Stomach (tissue), 4 donors: ENCODE measurements around the gene CDRT4.

Source experiments
- EP300 ChIP-seq: sonication (generic); formaldehyde crosslinking; IDR thresholded peaks from one replicate; pipeline ENCODE4 v1.6.1; 2017; ENCODE audit warnings: antibody characterized with exemption
- POLR2A ChIP-seq, 4 donors: fragments of 450-650 bp; IDR thresholded peaks; one replicate each; pipeline ENCODE4 v1.6.1; 2016; ENCODE audit warnings: antibody characterized with exemption in 4 of 4, control low read depth in 2 of 4, mild to moderate bottlenecking in 1 of 4, moderate library complexity in 1 of 4
- POLR2AphosphoS5 ChIP-seq, 3 donors: sonication (generic); formaldehyde crosslinking; IDR thresholded peaks; one replicate each; pipeline ENCODE4 v1.6.1; 2016; ENCODE audit warnings: antibody characterized with exemption in 3 of 3
- TF ChIP-seq, protein P1 (sequence below), 7 experiments: fragments of 450-650 bp in 4 of 7; fragments of 200-600 bp in 3 of 7; sonication (generic) in 3 of 7; IDR thresholded peaks; one replicate each; pipeline ENCODE4 v1.5.1; 2016 to 2019; ENCODE audit warnings: antibody characterized with exemption in 7 of 7, control low read depth in 2 of 7, mild to moderate bottlenecking in 1 of 7

DNA sequence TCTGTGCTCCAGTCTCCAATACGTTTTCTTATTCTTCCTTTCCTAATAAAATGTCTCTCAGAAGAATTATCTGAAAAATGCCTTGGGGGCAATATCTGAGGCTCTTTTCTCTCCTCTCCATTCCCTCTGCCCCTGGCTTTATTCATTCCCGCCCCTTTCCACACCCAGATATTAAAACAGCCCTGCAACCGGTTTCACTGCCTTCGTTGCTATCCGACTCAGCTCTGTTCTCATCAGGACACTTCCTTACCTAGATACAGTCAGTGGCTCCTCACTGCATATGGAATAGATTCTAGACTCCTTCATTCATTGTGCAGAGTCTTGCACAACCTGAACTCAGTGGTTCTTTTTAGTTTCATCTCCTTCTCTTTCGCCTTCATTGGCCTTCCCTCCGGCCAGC lies 74.0 kb downstream of the CDRT4 start:
- TF ChIP-seq, protein P1, sequence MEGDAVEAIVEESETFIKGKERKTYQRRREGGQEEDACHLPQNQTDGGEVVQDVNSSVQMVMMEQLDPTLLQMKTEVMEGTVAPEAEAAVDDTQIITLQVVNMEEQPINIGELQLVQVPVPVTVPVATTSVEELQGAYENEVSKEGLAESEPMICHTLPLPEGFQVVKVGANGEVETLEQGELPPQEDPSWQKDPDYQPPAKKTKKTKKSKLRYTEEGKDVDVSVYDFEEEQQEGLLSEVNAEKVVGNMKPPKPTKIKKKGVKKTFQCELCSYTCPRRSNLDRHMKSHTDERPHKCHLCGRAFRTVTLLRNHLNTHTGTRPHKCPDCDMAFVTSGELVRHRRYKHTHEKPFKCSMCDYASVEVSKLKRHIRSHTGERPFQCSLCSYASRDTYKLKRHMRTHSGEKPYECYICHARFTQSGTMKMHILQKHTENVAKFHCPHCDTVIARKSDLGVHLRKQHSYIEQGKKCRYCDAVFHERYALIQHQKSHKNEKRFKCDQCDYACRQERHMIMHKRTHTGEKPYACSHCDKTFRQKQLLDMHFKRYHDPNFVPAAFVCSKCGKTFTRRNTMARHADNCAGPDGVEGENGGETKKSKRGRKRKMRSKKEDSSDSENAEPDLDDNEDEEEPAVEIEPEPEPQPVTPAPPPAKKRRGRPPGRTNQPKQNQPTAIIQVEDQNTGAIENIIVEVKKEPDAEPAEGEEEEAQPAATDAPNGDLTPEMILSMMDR (IDR thresholded peaks at IDR 0.05), result no peak
- no peak for TF ChIP-seq POLR2AphosphoS5 (IDR thresholded peaks at IDR 0.05)
- TF ChIP-seq POLR2A (IDR thresholded peaks at IDR 0.05), result no peak
- TF ChIP-seq EP300, result no peak
